PC-3 (cell line): Measurements from ENCODE around the gene GRK1. TPM values are rescaled to one million over a fixed set of nuclear protein-coding genes. Genes with fewer than 3 reads are reported as not detected.

Experiments
- ATAC-seq: fragments of 200-7000 bp; cut with Tn5 transposase; 2 replicates; pipeline ENCODE4 v1.9.1; 2020; ENCODE audit warnings: mild to moderate bottlenecking, moderate library complexity
- BruUV-seq: library from RNA; stranded (reverse); fragments of 400-500 nt; replicated peaks from 2 replicates; lab custom pipeline; 2021; lab: Mats Ljungman, UMichigan
- CTCF ChIA-PET: fragments of 300-600 bp; sonication (Branson Sonifier 250); formaldehyde crosslinking; loops from one replicate; lab custom pipeline; 2022; ENCODE audit warnings: antibody characterized with exemption; lab: Charles Lee
- POLR2A ChIA-PET: fragments of 300-600 bp; sonication (Branson Sonifier 250); formaldehyde crosslinking; loops from one replicate; lab custom pipeline; 2022; ENCODE audit warnings: antibody characterized with exemption; ENCODE audit not compliant: unreplicated experiment; lab: Charles Lee
- DNase-seq: peaks from one replicate; pipeline ENCODE4 v3.0.0-alpha.2; 2015
- H2AFZ ChIP-seq: fragments of 300-600 bp; sonication (generic); 2 replicates; pipeline ENCODE4 v1.6.0; 2016; ENCODE audit warnings: antibody characterized with exemption, low read length
- H3F3A ChIP-seq: fragments of 300-600 bp; sonication (generic); one replicate; pipeline ENCODE4 v1.6.0; 2017; ENCODE audit warnings: antibody characterized with exemption, low read length, control low read depth, mild to moderate bottlenecking; ENCODE audit not compliant: unreplicated experiment
- H3K27ac ChIP-seq: fragments of 300-600 bp; sonication (generic); 2 replicates; pipeline ENCODE4 v1.5.1; 2016; ENCODE audit warnings: mild to moderate bottlenecking, low read length
- H3K27me3 ChIP-seq: fragments of 300-600 bp; sonication (generic); 2 replicates; pipeline ENCODE4 v1.6.1; 2016; ENCODE audit warnings: low read length, mixed read lengths
- H3K36me3 ChIP-seq: fragments of 300-600 bp; sonication (generic); 2 replicates; pipeline ENCODE4 v1.6.1; 2016; ENCODE audit warnings: low read depth, mixed run types, low read length, mixed read lengths
- H3K4me1 ChIP-seq: fragments of 300-600 bp; sonication (generic); 2 replicates; pipeline ENCODE4 v1.5.1; 2016; ENCODE audit warnings: low read length; ENCODE audit not compliant: insufficient read depth
- H3K4me2 ChIP-seq: fragments of 300-600 bp; sonication (generic); 2 replicates; pipeline ENCODE4 v1.6.0; 2016; ENCODE audit warnings: low read length
- H3K4me3 ChIP-seq: fragments of 300-600 bp; sonication (generic); 2 replicates; pipeline ENCODE4 v1.5.1; 2016; ENCODE audit warnings: mild to moderate bottlenecking, low read length, mixed read lengths
- H3K79me2 ChIP-seq: fragments of 300-600 bp; sonication (generic); 2 replicates; pipeline ENCODE4 v1.6.1; 2017; ENCODE audit warnings: low read length, mixed read lengths
- H3K9ac ChIP-seq: fragments of 300-600 bp; sonication (generic); 2 replicates; pipeline ENCODE4 v1.6.0; 2016; ENCODE audit warnings: mild to moderate bottlenecking, low read length
- H3K9me2 ChIP-seq: fragments of 300-600 bp; sonication (generic); replicated peaks from 2 replicates; pipeline ENCODE4 v1.6.1; 2016; ENCODE audit warnings: mixed run types, low read length, mixed read lengths
- H3K9me3 ChIP-seq: fragments of 300-600 bp; sonication (generic); 2 replicates; pipeline ENCODE4 v1.6.1; 2016; ENCODE audit warnings: low read length, mixed read lengths
- H4K20me1 ChIP-seq: fragments of 300-600 bp; sonication (generic); 2 replicates; pipeline ENCODE4 v1.6.1; 2016; ENCODE audit warnings: low read length, mixed read lengths
- CTCF ChIP-seq: fragments of 300-600 bp; sonication (generic); conservative IDR thresholded peaks from 2 replicates; pipeline ENCODE4 v1.5.1; 2017; ENCODE audit warnings: antibody characterized with exemption, low read depth, mild to moderate bottlenecking, low read length
- EZH2 ChIP-seq: fragments of 300-600 bp; sonication (generic); IDR thresholded peaks from one replicate; pipeline ENCODE4 v1.6.1; 2017; ENCODE audit warnings: antibody characterized with exemption, mild to moderate bottlenecking, low read length; ENCODE audit not compliant: unreplicated experiment
- EZH2phosphoT487 ChIP-seq: fragments of 300-600 bp; sonication (generic); IDR thresholded peaks from 2 replicates; pipeline ENCODE4 v1.6.1; 2018; ENCODE audit warnings: mild to moderate bottlenecking, antibody characterized with exemption, low read length, borderline replicate concordance
- intact Hi-C: fragments of 100-400 bp; cut with micrococcal nuclease; formaldehyde crosslinking; loops from 2 replicates; pipeline ENCODE4 v1.9.0; 2023
- total RNA-seq: library from RNA; depleted of rRNA; stranded (reverse); fragments of >200 nt; gene quantifications from 2 replicates; pipeline ENCODE4 v1.2.3, GENCODE V29; 2014

GRK1 gene
- total RNA-seq, 1 experiment from 2014 or later: not detected

- Histone ChIP-seq H4K20me1 (no peaks in the 10 kb centered on the region), H3K27me3 (no peaks in the 10 kb centered on the region), H3K4me2 (no peak within 1 kb of the TSS), H3K9me3 (no peaks in the 10 kb centered on the region), H3K4me3 (no peak within 1 kb of the TSS), H3K9me2 (no peaks in the 10 kb centered on the region), H3K9ac (no peak within 1 kb of the TSS), H3F3A (no peaks in the 10 kb centered on the region), H3K4me1 (0 out of 2 replicates have a peak, but pooled peaks cover 7% of the 10 kb centered on the region), H3K79me2 (no peaks in the 10 kb centered on the region), H2AFZ (no peak within 1 kb of the TSS), H3K27ac (no peak within 1 kb of the TSS), H3K36me3 (no peaks in the 10 kb centered on the region)
- TF ChIP-seq CTCF (no peak), EZH2 (no peak), EZH2phosphoT487 (no peak)
- intact Hi-C loops: no loop called here
- POLR2A ChIA-PET: no interaction called here
- no TSS peak for BruUV-seq
- no peak for DNase-seq
- no peak for ATAC-seq
- CTCF ChIA-PET: no interaction called here
Observed at GRCh38 chr13:113657851-113658741, 8.9 kb upstream of the GRK1 start, which contains the start of gene ATP4B. Gene ATP4B (minus strand): TSS chr13:113658198. CDS start chr13:113658144, 54 bp downstream.

GRCh38 chr13:113658836-113659235 is 8.2 kb upstream of the GRK1 start:
- Histone ChIP-seq H3K4me2 (no peak overlapping the region), H3F3A (no peaks in the 10 kb centered on the region), H2AFZ (no peak overlapping the region), H3K36me3 (no peaks in the 10 kb centered on the region), H3K79me2 (no peaks in the 10 kb centered on the region), H3K4me1 (0 out of 2 replicates have a peak, but pooled peaks cover under 1% of the 10 kb centered on the region), H4K20me1 (no peaks in the 10 kb centered on the region), H3K9me2 (no peaks in the 10 kb centered on the region), H3K4me3 (no peak overlapping the region), H3K27me3 (no peaks in the 10 kb centered on the region), H3K9ac (no peak overlapping the region), H3K27ac (no peak overlapping the region), H3K9me3 (no peaks in the 10 kb centered on the region)
- DNase-seq (no peak), ATAC-seq (no peak)
- intact Hi-C loops: no loop called here
- POLR2A ChIA-PET: no interaction called here
- CTCF ChIA-PET: no interaction called here
- TF ChIP-seq EZH2 (no peak), EZH2phosphoT487 (no peak), CTCF (no peak)
- BruUV-seq: no TSS peak

- no peak overlapping the region for H3K4me2 ChIP-seq
- ChIA-PET CTCF (no interaction called here), POLR2A (no interaction called here)
- ATAC-seq (no peak), DNase-seq (no peak)
- intact Hi-C loops: no loop called here
- no TSS peak for BruUV-seq
- H3K79me2 ChIP-seq: no peaks in the 10 kb centered on the region
- H3K9me2 ChIP-seq: no peaks in the 10 kb centered on the region
- no peaks in the 10 kb centered on the region for H4K20me1 ChIP-seq
- no peaks in the 10 kb centered on the region for H3K9me3 ChIP-seq
- no peak overlapping the region for H3K27ac ChIP-seq
- no peaks in the 10 kb centered on the region for H3K27me3 ChIP-seq
- no peaks in the 10 kb centered on the region for H3K4me1 ChIP-seq
- TF ChIP-seq EZH2phosphoT487: no peak
- no peak for TF ChIP-seq EZH2
- TF ChIP-seq CTCF: no peak
- no peak overlapping the region for H3K9ac ChIP-seq
- no peak overlapping the region for H3K4me3 ChIP-seq
- H3K36me3 ChIP-seq: no peaks in the 10 kb centered on the region
- no peak overlapping the region for H2AFZ ChIP-seq
- no peaks in the 10 kb centered on the region for H3F3A ChIP-seq
Observed at GRCh38 chr13:113659337-113659736, 7.7 kb upstream of the GRK1 start.
